ENCODE results near the gene NFIA.
"Not testable (repeated sequence)": the region's sequence is repeated elsewhere in the genome, so short reads cannot be mapped to it uniquely, and the experiment has no call there.

Gene NFIA

GRCh38 chr1:61109158-61109557, 26.8 kb downstream of the NFIA start:
- peak; percentile 57 for DNase-seq

- DNase-seq, result no peak
These were observed 27.5 kb downstream of the NFIA start for GRCh38 chr1:61109910-61110309.

DNA sequence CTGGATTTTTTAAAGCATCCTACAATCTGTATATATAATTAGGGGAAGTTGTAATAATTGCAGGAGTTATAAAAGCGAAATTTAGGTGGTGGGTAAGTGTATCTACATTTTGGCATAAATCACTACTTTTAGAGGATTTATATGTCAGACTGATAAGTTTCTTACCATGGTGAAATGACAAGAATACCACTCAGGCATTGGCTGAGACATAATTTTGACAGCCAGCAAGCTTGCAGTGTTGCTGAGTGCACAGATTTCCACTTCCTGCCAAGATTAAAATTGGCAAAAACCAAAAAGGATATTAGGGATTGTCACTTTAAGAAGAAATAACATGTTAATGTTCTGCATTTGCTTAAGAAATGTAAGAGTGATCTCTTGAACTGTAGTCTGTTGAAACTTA, 28.2 kb downstream of the NFIA start:
- no peak for DNase-seq

DNA sequence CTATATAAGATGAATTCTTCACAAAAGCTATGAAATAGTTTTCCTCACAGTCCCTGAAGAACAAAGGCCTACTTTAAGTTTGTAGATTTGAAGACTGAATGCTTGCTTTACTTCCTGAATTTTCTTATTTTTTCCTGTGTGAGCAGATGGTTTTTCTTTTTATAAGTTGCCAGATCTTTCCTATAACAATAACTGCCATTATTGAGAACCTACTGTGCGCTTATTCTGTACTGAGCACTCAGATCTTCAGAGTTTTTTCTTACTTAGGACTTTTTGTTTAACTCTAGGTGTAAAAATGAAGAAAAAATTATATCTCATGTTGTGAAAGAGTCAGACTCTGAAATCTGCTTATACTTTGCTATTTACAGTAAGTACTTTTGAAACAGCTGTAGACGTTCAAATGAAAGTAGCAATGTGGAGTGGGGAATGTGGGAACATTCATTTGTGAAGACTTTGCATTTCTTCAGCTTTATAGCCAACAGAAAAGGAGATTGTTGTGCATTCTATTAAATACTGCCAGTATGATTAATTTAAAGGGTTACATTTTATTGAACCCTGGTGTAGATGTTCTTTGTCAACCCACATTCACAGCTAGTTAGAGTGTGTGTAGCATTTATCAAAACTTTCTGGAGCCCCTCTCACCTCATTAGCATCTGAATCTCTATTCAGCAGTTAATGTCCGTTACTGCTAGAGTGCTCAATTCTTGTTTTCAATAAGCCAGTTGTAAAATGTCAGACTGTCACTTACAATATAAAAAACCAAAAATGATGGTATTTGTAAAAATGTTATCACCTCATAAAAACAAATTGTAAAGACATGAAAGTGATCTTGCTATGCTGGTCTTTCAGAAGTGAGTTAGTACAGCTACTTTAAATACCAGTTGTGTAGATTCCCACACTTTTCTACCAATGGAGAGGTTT, 29.0 kb downstream of the NFIA start:
- no peak for DNase-seq

- no peak for DNase-seq
These were observed 32.0 kb downstream of the NFIA start for GRCh38 chr1:61114178-61114870.

GRCh38 chr1:61115436-61115835, 33.1 kb downstream of the NFIA start:
- no peak for DNase-seq

GRCh38 chr1:61116421-61116820, 34.1 kb downstream of the NFIA start:
- peak; percentile 97 for DNase-seq

GRCh38 chr1:61117283-61117682, 34.9 kb downstream of the NFIA start:
- DNase-seq, result no peak

DNA sequence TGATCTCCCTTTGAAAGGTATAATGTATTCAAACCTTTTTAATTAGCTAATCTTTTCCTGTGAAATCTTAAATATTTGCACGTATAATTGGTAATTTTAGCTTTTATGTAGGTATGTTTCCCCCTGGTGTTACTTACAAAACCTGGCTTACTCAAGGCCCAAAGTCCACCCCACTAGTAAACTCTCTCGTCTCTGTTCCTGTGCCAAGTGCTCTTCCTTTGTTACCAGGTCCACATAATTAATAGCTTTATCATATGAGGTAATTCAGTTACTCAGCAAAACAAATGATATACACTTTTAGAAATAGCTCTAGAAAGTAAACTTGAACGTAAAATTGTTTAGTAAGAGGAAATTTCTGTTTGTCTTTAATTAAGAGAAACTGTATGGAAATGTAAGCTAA, 36.7 kb downstream of the NFIA start:
- peak; percentile 36 for DNase-seq

- no peak for DNase-seq
These were observed 38.0 kb downstream of the NFIA start for GRCh38 chr1:61120246-61120840.

DNA sequence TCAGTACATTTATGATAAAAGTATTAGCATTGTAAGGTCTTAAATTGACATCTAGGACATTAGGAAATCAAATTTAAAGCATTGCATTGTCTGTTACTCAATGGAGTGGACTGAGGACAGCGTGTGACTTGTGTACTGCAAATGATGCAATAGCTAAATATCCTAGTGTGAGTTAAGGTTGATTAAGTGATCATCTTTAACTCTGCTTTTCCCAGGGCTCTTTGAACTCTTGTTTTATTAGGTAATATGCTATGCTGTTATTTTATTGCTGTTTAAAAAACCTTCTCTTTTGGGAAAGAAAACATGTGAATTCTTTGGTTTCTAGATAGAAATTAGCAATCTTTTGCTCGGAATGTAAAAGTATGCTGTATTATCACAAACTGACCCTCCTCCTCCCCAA, 38.6 kb downstream of the NFIA start:
- DNase-seq, result peak; percentile 55

DNA sequence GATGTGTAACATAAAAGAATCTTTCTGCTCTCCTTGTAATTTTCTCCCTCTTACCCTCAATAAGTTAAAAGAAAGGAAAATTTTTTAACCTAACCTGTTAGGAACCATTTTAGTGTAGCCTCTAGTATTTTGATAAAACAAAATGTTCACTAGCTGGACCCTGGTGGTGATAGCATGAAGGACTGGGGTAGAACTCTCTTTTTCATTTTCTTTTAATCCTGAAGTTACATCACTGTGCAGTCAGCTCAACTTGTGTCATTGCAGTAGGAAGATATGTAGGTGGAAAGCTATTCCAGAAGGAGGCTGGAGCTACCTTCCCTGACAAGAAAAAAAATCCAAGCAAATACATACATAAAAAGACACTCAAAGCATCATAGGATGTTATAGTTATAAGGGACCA, 39.3 kb downstream of the NFIA start:
- no peak for DNase-seq

- no peak for DNase-seq
These were observed 40.0 kb downstream of the NFIA start for GRCh38 chr1:61122389-61122788.

DNA sequence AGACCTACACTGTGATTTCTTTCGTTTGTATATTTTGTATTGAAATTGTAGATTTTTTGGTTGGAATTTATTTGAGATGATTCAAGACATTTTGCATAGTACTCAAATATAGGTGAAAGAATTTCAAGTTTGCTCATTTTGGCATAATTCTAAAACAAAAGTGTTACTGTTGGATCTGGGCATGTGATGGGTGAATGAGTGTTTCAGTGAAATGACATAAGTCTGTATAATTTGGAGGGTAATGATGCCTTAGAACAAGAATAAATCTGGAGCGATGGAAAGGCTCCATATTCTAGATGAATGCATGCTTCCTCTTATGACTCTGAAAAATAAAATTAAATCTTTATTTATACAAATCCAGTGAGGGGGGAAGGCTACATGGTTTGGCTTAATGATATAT, 41.0 kb downstream of the NFIA start:
- no peak for DNase-seq

- DNase-seq, result no peak
These were observed 41.7 kb downstream of the NFIA start for GRCh38 chr1:61124078-61124477.

DNA sequence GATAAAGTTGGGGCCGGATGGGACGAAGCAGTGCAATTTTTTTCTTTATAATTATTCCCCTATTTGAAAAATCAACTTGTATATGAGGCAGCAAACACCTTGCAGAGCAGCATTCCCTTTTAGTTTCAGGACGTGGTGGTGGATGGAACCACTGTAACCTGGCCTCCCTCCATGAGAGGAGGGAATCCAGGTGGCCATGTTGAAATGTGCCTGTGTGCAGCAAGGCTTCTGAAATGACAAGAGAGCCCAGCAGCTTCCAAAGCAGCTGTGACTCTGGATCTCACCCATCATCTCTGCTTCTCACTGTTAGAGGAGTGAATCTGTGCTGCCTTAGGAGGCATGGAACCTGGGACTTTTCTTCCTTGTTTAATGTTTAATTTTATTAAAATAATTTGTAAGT, 42.3 kb downstream of the NFIA start:
- no peak for DNase-seq

DNA sequence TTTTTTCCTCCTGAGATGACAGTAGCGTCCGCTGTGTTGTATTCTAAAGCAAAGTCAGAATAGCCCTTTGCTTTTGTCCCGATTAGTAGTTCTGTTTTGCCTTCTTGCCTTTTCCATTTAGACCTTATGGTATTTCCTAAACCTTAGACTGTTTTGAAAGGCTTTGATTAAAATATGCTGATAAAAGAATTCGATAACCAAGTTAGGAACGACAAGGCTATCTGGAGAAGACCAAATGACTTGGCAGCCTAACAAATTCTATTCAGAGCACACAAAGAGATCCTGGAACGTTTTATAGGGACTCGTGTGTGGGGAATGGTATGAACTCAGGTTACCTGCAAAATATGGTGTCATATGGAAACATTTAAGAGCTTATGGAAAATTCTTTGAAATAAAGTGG, 42.9 kb downstream of the NFIA start:
- DNase-seq, result no peak

DNA sequence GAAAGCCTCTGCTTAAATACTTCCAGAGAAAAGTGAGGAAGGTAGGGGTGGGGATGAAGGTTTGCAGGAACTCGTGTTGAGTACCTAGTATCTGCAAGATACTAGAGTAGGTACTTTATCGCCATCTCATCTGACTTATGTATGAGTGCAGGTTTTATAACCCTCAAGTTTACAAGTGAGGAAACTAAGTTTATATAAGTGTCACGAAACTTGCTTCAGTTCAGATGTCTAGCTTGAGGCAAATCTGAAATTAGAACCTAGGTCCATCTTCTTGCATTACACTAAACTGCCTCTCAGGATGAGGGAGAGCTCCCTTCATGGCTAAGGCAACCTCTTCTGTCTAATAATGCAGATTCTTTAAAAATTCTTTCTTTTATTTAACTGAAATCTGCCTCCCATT, 43.5 kb downstream of the NFIA start:
- DNase-seq, result no peak

DNA sequence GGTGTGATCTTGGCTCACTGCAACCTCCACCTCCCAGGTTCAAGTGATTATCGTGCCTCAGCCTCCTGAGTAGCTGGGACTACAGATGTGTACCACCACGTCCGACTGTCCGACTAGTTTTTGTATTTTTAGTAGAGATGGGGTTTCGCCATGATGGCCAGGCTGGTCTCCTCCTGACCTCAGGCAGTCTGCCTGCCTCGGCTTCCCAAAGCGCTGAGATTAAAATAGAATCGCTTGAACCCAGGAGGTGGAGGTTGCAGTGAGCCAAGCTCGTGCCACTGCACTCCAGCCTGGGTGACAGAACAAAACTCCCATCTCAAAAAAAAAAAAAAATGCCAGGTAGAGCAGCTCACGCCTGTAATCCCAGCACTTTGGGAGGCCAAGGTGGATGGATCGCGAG, 44.5 kb downstream of the NFIA start:
- not testable (repeated sequence) for DNase-seq

GRCh38 chr1:61130338-61131000, 48.1 kb downstream of the NFIA start:
- DNase-seq, result no peak

GRCh38 chr1:61131248-61131647, 48.9 kb downstream of the NFIA start:
- DNase-seq, result no peak

GRCh38 chr1:61131716-61132115, 49.4 kb downstream of the NFIA start:
- DNase-seq, result peak; percentile 65

GRCh38 chr1:61132176-61132638, 49.8 kb downstream of the NFIA start:
- peak; percentile 40 for DNase-seq
